ENCODE measurements around the gene C7orf25.

C7orf25 gene

GRCh38 chr7:42911454-42912447 is at the start of gene C7orf25:
TSS of gene C7orf25 (minus strand) at chr7:42912070. CDS start at chr7:42910900, 1,170 bp downstream.
- peak; percentile 93 for DNase-seq

- DNase-seq = no peak
These were observed 49.3 kb upstream of the C7orf25 start for GRCh38 chr7:42961170-42961569.

- DNase-seq = no peak
These were observed 48.9 kb upstream of the C7orf25 start for GRCh38 chr7:42960762-42961161.

- DNase-seq = no peak
These were observed 47.7 kb upstream of the C7orf25 start for GRCh38 chr7:42959549-42959948.

GRCh38 chr7:42956062-42956461 is 44.2 kb upstream of the C7orf25 start:
- no peak for DNase-seq

- no peak for DNase-seq
These were observed 42.1 kb upstream of the C7orf25 start for GRCh38 chr7:42953994-42954393.

- no peak for DNase-seq
These were observed 40.5 kb upstream of the C7orf25 start for GRCh38 chr7:42952328-42952727.

GRCh38 chr7:42950417-42950816 is 38.5 kb upstream of the C7orf25 start:
- no peak for DNase-seq

- no peak for DNase-seq
These were observed 35.7 kb upstream of the C7orf25 start for GRCh38 chr7:42947521-42947920.

GRCh38 chr7:42946627-42946950 is 34.7 kb upstream of the C7orf25 start:
- no peak for DNase-seq

GRCh38 chr7:42945821-42946626 is 34.2 kb upstream of the C7orf25 start:
- DNase-seq = no peak

GRCh38 chr7:42940985-42941847 is 29.3 kb upstream of the C7orf25 start:
- peak; percentile 73 for DNase-seq

- DNase-seq = no peak
These were observed 27.8 kb upstream of the C7orf25 start for GRCh38 chr7:42939457-42940240.

GRCh38 chr7:42935861-42936260 is 24.0 kb upstream of the C7orf25 start:
- DNase-seq = no peak

- DNase-seq = no peak
These were observed 22.4 kb upstream of the C7orf25 start for GRCh38 chr7:42934291-42934690.

- DNase-seq = no peak
These were observed 21.1 kb upstream of the C7orf25 start for GRCh38 chr7:42932811-42933591.

- DNase-seq = peak; percentile 93
These were observed 20.2 kb upstream of the C7orf25 start, which contains the start of the genes MRPL32 and PSMA2 for GRCh38 chr7:42931834-42932651. TSS of gene MRPL32 (plus strand) at chr7:42932376. CDS start at chr7:42932387, 11 bp downstream. TSS of gene PSMA2 (minus strand) at chr7:42932174. CDS start at chr7:42932158, 16 bp downstream.

GRCh38 chr7:42931447-42931833 is 19.6 kb upstream of the C7orf25 start:
- DNase-seq = no peak

- DNase-seq = no peak
These were observed 19.0 kb upstream of the C7orf25 start for GRCh38 chr7:42930889-42931288.

- DNase-seq = no peak
These were observed 17.6 kb upstream of the C7orf25 start for GRCh38 chr7:42929449-42929848.

All from activated gamma-delta T cell treated with Interleukin-2 at 50 U/mL for 16 hours (primary cell).